ENCODE data around the gene ENC1.

DNA sequence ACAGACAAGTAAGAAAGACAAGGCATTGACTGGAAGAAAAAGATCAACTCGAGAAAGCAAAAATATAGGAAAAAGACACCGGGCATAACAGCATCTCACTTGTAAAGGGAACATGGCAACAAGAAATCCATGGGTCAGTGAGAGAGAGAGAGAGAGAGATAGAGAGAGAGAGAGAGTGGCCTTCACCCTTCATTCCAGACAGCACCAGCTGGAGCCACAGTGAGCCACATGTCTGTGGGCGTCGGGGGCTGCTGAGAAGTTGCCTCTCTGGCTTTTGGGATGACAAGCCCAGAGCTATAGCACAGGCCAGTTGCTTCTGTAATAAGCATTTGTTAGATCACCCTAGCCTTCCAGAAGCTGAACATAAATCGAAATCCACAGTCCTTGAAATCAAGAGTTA is 20.3 kb upstream of the ENC1 start:
- TF ChIP-seq GATA2 (IDR thresholded peaks at IDR 0.05; ENCODE audit: low read depth, low read length), result no peak
- TF ChIP-seq GATA3 (IDR thresholded peaks at IDR 0.05; ENCODE audit: low read depth, low read length), result no peak
